T-helper 9 cell (primary cell): ENCODE data around the gene CIBAR2.

Experiments
- DNase-seq: peaks from one replicate; pipeline ENCODE4 v3.0.0-alpha.2; 2020

Gene CIBAR2

GRCh38 chr16:85144026-85144915 lies 32.0 kb upstream of the CIBAR2 start:
- no peak for DNase-seq

DNA sequence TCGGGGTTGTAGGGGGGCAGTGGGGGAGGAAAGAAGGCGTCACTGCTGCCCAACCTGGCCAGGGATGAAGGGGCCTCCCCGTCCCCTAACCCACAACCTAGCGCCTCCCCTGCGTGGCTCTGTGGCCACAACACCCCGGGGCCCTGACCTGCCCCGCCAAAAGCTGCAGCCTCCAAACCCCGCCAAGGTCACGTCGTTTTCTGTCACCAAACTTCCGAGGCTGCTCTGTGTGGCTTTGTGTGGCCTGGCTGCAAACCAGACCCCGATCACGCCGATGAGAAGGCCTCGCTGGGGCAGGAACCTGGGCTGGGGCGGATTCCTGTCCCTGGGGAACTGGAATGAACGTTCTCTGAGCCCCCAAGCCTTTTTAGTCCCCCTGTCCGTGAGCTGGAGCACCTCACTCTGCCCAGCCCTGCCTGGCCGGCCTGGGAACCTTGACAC lies 30.5 kb upstream of the CIBAR2 start:
- no peak for DNase-seq

DNA sequence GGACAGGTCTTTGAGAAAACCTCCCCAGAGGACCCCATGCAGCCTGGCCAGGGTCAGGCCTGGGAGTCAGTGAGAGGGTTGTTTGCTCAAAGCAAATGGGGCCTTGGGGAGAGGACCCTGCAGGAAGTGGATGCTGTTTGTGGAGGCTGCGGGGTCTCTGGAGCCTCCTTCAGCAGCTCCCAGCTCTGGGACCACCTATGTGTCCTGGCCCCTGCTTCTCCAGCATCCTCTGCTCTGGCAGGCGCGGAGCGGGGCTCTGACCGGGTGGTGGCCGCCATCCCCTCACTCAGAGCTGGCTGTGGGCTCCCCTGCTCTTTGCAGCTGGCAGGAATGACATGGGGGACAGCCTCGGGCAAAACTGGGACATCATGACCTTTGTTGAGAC lies 29.8 kb upstream of the CIBAR2 start:
- no peak for DNase-seq

GRCh38 chr16:85141491-85142128 lies 29.3 kb upstream of the CIBAR2 start:
- DNase-seq, result no peak

GRCh38 chr16:85140455-85141012 lies 28.3 kb upstream of the CIBAR2 start:
- DNase-seq, result no peak

- no peak for DNase-seq
Observed at GRCh38 chr16:85139881-85140339, 27.6 kb upstream of the CIBAR2 start.

DNA sequence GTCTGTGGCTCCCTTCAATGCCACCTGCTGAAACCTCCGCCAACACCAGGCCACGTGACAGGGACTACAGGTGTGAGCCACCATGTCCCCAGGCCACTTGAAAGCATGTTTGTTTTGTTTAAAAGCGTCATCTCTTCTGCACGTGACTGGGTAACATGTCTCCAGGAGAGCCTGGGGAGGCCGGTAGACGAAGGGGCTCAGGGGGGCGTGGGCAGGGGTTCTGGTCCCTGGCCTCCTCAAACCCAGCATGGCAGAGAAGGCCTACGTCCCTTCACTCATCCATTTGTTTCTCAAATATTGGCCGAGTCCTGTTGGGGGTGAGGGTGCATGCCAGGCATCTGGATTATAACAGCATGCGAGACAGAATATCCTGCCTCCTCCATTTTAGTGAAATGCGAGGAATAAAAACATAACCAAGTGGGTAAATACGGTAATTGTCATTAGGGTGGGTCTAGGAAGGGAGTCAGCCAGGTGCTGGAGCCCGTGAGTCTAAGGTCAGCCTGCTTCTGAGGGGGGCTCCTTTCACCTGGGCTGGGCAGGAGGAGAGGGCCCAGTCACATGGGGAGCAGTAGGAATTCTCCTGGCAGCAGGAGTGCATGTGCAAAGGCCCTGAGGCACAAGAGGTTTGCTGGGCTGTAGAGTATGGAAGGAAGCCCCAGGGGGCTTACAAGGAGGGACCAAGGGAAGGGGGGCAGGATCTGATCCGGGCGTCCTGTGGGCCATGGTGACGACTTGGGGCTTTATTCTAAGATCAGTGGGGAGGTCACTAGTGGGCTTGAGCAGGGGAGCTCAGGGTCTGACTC lies 26.8 kb upstream of the CIBAR2 start:
- DNase-seq, result no peak

DNA sequence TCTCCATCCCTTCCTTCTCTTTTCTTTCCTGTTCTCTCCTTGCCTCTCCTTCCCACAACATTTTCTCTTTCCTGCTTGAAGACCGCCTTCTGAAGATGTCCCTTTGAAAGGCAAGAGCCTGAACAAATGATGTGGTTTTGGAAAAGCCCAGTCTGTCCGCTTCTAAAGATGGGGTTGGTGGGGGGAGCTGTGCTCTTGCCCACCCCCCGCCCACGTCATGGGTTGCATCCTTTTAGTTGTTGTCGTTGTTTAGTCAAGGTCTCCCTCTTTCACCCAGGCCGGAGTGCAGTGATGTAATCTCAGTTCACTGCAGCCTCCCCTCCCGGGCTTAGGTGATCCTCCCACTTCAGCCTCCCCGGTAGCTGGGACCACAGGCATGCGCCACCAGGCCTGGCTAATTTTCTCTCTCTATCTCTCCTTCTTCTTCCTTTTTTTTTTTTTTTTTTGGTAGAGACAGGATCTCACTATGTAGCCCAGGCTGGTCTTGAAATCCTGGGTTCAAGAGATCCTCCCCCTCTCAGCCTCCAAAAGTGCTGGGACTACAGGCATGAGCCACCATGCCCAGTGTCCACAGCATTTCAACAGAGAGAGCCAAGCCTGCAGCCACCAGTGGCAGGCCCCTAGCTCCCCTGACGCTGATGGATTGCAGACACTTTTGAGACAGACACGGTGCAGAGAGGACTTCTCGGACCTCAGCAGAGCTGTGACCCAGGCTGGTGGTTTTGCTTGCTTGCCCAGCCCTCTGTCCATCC lies 26.0 kb upstream of the CIBAR2 start:
- DNase-seq, result no peak

GRCh38 chr16:85137323-85138072 lies 25.2 kb upstream of the CIBAR2 start:
- DNase-seq, result no peak

GRCh38 chr16:85136702-85137322 lies 24.5 kb upstream of the CIBAR2 start:
- no peak for DNase-seq

DNA sequence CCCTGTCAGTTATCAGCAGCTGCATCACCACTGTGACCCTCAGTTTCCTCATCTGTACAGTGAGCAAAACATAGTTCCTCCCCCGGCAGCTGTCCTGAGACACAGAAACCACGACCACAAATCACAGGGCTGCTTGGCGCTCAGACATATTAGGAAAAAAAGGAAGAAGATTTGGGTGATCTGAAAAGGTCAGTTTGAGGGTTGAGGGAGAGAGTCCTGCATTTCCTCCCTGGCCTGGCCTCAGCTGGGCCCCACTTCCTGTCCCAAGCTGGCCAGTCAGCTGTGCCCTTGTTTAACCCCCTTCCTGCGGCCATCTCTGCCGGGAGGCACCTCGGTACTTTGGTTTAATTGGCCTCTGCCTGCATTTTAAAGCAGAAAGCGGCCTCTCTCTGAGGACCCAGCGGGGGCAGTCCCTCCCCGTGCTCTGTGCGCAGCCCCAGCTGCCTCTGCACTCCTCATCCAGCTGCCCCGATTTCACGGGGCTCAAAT lies 24.0 kb upstream of the CIBAR2 start:
- no peak for DNase-seq

GRCh38 chr16:85134789-85135142 lies 22.5 kb upstream of the CIBAR2 start:
- DNase-seq, result no peak

GRCh38 chr16:85134076-85134788 lies 22.0 kb upstream of the CIBAR2 start:
- DNase-seq, result no peak

DNA sequence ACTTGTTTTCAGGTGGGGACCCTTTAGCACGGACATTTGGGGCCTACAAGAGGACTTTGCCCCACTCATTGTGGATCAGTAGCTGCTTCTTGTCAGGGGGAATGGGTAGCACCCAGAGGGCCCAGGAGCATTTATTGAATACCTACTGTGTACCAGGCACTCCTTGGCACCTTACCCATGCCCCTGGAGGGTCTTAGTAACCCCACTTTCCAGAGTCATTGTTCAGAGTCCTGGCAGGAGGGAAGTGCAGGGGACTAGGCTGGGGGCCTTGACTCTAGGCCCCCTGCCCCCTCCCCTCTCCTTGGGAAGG lies 21.0 kb upstream of the CIBAR2 start:
- no peak for DNase-seq

- DNase-seq, result no peak
Observed at GRCh38 chr16:85132456-85133289, 20.4 kb upstream of the CIBAR2 start.

GRCh38 chr16:85130705-85131028 lies 18.4 kb upstream of the CIBAR2 start:
- DNase-seq, result no peak

DNA sequence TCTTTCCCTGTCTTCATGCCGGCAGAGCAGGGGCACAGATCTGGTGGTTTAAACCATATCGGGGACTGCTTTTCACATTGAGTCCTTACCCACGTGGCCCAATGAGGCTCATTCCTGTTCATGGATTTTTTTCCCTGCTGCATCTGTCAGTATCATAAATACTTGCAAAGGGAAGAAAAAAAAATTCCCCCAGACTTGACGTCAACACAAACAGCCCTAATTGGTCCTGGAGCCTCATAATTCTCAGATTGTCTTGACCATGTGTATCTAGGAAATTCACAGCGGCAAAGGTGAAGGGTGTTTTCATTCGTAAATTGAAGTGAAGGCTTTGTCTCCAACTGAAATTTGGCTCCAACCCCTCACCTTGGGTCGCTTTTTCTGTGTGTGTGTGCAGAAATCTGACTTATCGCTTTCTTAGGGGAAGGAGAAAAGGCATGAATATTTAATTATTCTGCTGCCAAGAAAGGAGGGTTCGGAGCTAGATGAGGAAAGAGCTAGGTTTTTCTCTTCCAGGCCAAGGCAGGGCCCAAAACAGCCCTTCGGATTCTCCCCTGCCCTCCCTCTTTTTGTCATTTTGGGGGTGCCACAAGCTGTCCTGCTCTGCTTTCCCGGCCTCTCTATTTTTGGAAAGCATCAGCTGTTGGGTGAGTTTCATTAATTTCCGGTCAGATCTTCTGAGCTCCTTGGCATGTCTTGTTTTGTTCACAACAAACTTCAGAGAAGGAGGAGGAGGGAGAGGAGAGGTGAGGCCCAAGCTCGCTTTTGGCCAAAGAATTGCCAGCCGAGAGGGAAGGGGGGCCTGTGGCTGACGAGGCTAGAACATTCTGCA lies 17.8 kb upstream of the CIBAR2 start:
- no peak for DNase-seq

- DNase-seq, result no peak
Observed at GRCh38 chr16:85128079-85128837, 16.0 kb upstream of the CIBAR2 start.
